HG03175 (cell line): ENCODE results near the gene FASTK.
"Not testable (repeated sequence)": the region's sequence is repeated elsewhere in the genome, so short reads cannot be mapped to it uniquely, and the experiment has no call there.

Source experiments
- ATAC-seq: cut with Tn5 transposase; IDR thresholded peaks from one replicate; pipeline ENCODE4 v1.9.1; 2021; ENCODE audit warnings: mild to moderate bottlenecking, moderate library complexity; ENCODE audit not compliant: unreplicated experiment

Gene FASTK

DNA sequence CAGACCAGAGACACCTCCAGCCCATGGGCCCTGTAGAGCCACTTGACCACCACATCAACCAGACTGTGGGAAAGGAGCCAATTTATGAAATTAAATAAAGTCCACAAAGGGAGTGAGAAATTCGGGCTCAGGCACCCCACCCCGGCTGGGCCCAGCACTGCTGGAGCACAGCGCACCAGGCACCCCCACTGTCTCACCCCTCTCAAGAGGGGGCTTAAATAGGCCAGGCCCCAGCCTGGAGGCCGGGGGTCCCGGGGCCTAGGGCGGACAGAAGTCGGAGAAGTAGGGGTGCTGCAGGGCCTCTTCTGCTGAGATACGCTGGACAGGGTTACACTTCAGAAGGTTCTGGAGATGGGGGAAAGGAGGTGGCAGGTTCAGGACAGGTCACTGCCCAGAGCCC is 26.9 kb downstream of the FASTK start:
- ATAC-seq: no peak

DNA sequence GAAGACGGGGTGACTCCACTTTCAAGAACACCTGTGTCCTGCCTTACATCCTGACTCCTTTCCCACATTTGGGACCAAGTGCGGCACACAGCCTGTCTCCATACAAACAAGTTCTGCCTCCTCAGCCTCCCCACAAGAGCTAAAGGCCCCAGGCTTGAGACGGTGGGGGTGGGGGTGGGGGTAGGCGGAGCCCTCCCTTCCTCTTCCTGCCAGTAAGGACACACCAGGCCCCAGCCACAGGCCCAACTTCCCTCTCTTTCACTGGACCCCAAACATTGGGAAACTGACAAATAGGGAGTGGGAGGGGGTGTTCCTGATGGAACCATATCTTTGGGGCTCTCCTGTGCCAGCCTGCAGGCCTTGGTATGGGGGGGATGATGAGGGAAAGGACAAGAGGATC is 27.5 kb downstream of the FASTK start:
- ATAC-seq: no peak

DNA sequence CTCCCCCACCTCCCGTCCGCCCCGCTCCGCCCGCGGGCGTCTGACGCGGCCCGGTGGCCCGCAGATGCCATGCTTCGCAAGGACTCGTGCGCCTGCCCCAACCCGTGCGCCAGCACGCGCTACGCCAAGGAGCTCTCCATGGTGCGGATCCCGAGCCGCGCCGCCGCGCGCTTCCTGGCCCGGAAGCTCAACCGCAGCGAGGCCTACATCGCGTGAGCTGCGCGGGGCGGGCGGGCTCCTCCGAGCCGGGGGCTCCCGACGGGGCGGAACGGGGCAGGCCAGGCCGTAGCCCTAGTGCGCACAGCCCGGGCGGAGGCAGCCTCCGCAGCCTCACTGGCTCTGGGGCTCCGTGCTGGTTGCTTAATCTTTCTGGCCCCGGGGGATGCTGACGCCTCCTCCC is 29.5 kb downstream of the FASTK start:
- no peak for ATAC-seq

DNA sequence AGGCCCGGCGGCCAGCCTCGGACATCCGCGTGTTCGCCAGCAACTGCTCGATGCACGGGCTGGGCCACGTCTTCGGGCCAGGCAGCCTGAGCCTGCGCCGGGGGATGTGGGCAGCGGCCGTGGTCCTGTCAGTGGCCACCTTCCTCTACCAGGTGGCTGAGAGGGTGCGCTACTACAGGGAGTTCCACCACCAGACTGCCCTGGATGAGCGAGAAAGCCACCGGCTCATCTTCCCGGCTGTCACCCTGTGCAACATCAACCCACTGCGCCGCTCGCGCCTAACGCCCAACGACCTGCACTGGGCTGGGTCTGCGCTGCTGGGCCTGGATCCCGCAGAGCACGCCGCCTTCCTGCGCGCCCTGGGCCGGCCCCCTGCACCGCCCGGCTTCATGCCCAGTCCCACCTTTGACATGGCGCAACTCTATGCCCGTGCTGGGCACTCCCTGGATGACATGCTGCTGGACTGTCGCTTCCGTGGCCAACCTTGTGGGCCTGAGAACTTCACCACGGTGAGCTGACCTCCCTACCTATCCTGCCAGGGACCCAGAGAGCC is 31.6 kb downstream of the FASTK start:
- ATAC-seq: no peak

DNA sequence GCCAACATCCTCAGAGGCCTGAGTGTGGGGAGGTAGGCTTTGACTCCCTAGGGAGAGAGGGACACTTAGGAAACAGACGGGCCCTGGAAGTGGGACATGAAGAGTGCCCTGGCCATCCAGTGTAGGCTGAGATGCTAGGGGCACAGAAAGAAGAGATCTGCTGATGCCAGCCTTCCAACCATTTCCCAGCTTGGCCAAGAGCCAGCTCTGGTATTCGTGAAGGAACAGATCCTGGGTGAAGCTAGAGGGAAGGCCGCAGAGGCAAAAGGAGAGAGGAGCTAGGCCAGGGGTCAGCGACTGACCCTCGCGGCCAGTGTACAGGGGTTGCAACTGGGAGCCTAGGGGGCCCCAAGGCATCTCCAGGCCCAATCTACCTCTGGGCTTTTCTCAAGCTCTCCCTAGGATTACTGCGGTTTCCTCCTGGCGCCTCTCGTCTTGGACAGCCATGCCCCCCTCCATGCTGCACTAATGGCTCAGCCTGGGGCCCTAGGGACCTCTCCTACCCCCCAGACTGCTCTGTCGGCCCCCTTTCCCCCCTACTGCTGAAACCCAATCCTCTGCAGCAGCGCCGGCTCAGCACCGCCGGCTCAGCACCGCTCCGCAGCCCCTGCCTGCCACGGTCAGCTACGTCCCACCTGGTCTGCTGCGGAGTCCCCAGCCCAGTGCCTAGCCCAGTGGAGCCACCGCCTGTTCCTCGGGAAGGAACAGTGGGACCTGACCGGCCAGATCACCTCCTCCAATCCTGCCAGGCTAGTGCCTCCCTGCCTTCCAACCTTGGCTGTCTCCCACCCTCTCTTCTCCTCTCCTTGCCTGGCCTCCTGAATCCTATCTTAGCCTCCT is 32.4 kb downstream of the FASTK start, which contains the start of gene ASIC3:
TSS of gene ASIC3 (plus strand) at position 556 of the 840 bp plus-strand sequence. CDS start 355 bp downstream, outside the sequence.
- no peak for ATAC-seq

DNA sequence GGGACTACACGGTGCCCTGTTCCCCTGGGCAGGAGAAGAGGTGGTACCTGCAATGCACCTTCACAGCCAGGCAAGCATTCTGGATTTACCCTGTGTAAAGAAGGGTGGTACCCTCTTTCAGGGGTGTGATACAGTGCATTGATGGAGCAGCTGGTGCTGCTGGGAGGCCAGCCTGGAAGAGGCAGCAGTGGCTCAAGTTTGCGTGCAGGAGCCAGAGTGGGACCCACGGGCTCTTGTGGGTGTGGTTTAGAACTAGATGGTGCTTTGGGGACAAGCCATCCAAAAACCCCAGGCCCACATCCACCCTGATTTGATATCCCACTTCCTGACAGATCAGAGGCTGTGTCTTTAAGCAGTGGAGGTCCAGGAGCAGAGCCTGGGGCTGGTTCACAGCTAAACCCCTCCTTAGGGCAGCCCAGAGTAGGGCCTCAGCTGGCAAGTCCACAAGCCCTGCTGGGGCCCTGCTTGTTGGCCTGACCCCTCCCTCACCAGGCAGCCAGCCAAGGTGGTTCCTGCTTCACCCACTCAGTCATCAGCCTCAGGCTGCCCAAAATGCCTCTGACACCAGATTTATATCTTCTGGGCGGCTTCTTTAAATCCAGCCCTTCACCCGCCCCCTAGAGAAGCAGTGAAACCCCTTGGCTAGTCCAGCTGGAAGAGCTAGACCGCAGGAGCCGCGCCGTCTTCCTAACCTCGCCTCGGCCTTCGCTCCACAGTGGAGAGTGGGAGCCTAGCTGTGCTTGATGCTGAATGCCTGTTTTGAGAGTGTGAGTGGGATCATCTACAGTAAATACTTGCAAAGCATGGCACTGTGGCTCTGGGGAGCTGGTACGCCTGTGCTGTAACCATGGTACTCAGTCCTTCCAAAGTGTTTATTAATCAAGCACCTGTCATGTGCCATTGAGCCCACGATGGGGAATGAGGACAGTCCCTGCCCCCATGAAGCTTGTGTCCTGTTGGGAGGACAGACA is 33.7 kb downstream of the FASTK start:
- no peak for ATAC-seq

DNA sequence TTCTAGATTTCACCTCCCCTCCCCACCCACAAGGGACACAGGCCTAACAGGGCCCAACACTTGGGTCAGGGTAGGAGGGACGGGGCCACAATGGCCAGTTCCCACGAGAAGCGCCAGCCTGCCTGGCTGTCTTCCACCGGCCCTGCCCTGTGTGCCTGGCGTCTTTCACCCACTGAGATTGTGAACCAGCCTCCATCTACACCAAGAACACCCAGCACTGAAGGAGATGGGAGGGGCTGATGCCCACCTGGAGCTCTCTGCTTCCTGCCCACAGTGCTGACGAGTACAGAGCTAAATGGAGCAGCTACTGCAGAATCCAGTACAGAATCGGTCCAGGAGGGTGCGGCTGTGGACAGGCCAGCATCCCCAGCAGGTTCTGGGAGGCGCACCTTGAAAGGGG is 34.6 kb downstream of the FASTK start:
- no peak for ATAC-seq

DNA sequence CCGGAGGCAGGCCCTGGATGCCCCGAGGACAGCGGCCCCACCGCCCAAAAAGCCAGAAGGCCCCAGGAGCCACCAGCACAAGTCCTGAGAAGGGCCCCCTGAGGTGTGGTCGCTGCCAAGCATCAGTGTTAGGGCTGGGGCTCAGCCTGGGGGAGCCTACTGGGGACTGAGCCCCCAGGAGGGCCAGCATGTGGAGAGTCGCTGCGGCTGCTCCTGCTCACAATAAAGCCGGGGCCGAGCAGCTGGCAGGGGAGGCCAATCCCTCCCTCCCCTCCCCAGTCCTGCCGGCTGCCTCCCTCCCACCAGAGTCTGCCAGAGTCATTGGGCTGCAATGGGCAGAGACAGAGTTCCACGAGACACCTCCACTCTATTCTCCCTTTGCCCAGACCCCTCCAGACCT is 35.3 kb downstream of the FASTK start:
- ATAC-seq: no peak

DNA sequence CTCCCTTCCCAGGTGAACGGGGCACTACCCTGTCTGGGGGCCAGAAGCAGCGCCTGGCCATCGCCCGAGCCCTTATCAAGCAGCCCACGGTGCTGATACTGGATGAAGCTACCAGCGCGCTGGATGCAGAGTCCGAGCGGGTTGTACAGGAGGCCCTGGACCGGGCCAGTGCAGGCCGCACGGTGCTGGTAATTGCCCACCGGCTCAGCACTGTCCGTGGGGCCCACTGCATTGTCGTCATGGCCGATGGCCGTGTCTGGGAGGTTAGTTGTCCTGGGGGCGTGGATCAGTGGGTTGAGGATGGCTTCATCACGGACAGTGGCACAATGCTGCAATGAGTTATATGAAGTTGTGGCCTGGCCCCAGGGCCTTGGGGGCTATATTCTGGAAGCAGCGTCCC is 36.6 kb downstream of the FASTK start:
- no peak for ATAC-seq

DNA sequence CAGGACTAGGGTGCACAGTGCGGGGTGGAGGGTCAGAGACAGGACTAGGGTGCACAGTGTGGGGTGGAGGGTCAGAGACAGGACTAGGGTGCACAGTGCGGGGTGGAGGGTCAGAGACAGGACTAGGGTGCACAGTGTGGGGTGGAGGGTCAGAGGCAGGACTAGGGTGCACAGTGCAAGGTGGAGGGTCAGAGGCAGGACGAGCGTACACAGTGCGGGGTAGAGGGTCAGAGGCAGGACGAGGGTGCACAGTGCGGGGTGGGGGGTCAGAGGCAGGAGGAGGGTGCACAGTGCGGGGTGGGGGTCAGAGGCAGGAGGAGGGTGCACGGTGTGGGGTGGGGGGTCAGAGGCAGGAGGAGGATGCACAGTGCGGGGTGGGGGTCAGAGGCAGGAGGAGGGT is 37.2 kb downstream of the FASTK start:
- ATAC-seq: not testable (repeated sequence)

DNA sequence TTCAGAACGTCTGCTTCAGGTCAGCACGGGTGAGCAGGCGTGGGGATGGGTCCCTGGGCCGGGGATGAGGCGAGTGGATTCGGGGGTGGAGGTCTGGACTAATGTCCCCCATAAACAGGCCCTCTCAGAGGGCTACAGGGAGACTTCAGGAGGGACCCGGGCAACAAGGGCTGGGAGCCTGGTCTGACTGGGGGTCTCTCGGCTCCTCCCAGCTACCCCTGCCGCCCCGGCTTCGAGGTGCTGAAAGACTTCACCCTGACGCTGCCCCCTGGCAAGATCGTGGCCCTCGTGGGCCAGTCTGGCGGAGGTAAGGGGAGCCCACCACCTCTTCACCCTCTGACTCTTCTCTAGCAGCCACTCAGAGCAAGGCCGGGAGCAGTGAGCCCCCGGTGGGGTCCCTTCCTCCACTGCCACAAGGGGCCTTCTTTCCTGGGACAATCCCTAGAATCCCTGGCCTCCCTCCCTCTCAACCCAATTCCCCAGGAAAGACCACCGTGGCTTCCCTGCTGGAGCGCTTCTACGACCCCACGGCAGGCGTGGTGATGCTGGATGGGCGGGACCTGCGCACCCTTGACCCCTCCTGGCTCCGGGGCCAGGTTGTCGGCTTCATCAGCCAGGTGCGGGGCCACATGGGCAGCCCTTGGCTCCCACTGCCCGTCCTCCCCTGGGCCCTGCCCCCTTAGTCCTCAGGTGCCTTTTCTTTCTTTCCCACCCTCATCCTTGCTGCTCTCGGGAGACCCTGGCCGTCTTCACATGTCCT is 39.8 kb downstream of the FASTK start:
- ATAC-seq: no peak

DNA sequence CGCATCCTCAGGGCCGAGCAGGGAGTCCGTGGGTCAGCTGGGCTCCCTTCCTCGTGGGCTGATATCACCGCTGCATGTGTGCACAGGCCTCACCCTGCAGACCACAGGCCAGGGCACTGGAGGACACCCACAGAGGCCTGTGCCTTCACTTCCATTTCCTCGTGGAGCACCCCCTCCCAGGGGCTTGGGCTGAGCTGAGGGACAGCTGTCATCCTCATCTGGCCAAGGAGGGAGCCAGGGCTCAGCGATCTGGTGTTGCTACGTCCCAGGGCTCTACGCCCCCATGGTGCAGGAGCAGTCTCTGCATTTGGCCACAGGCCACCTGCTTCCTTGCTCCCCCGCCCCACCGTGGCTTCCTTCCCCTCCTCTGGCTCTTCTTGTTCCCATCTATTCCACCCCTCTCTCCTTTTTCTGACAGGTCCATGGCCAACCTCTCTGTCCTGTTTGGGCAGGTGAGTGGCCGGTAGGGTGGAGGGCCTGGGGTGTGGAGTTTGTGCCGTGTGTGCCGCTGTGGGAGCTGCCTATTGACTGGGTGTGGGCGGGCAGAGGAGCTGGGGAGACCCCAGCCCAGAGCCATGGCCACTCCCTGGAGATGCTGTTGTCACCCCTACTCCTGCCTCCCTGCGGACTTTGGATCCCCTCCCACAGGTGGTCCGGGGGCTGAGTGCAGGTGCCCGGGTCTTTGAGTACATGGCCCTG is 40.6 kb downstream of the FASTK start:
- no peak for ATAC-seq

DNA sequence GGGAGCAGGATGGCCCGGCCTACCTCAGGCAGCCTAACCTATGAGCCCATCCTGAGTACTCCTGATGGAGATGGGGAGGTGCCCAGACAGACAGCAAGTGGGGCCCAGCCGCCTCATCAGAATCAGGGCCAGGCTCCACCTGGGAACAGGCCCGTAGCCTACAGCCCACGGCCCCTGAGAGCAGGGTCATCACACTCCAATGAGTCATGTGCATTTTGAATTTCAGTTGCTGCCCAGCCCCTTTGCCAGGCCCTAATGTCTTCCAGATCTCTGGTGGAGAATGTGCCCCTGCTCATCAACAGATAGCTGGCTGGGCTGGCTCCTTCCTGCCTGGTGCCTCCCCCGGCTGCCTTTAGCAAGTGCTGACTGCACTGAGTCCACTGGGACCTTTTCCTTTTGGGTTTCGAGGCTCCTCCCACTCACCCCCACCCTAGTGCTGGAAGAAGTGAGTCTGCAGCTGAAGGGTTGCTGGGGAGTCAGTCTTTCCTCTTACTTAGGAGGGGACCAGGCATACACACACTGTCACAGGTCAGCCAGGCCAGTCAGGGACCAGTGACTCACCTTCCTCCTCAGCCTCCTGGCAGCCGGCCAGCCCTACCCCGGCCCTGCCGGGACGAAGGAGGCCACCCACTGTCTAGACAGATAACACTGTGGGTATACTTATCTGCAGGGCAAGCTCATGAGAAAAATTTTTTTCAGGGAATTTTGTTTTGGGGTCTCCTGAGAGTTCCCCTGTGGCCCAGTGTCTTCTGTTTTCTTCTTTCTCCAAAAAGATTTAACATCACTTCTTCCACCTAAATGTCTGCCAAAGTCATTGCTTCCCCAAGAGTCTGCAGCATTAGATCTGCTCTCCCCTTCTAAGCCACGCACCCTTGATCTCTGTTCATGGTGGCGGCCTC is 41.4 kb downstream of the FASTK start:
- no peak for ATAC-seq

DNA sequence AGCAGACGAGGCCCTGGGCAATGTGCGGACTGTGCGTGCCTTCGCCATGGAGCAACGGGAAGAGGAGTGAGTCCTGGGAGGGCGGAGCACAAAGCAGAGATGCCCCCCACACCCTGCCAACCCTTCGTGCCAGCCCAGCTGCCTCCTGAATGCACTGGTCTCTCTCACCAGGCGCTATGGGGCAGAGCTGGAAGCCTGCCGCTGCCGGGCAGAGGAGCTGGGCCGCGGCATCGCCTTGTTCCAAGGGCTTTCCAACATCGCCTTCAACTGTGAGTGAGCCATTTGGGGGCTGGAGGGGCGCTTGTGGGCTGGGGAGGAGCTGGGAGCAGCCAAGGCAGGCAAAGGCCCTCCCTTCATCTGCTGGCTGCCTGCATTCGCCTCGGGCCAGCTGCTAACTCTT is 44.7 kb downstream of the FASTK start:
- no peak for ATAC-seq

DNA sequence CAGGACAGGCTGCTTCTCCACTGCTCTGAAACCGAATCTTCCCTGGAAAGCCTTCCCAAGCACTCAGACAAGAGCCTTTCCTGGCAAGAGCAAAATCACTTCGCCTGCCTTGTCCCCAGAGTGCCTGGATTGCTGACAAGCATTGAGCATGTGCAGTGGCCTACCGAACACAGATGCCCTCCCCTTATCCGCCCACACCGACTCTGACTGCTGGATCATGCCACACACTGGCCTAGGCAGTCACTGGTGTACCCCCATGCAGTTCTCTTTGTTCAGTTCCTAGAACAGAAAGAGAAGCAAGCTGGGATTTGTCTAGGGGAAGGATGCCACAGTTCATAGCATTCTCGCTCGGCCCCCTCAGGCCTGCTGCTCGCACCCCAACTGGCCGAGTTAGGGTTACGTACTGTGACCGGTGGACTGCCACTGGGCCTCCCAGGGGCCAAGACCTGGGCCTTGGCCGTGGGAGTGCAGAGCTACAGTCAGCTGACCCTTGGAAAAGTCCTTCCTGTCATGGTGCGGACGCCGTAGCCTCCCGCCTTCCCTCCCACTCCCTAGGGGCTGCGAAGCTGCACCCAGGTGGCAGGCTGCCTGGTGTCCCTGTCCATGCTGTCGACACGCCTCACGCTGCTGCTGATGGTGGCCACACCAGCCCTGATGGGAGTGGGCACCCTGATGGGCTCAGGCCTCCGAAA is 45.4 kb downstream of the FASTK start:
- no peak for ATAC-seq

DNA sequence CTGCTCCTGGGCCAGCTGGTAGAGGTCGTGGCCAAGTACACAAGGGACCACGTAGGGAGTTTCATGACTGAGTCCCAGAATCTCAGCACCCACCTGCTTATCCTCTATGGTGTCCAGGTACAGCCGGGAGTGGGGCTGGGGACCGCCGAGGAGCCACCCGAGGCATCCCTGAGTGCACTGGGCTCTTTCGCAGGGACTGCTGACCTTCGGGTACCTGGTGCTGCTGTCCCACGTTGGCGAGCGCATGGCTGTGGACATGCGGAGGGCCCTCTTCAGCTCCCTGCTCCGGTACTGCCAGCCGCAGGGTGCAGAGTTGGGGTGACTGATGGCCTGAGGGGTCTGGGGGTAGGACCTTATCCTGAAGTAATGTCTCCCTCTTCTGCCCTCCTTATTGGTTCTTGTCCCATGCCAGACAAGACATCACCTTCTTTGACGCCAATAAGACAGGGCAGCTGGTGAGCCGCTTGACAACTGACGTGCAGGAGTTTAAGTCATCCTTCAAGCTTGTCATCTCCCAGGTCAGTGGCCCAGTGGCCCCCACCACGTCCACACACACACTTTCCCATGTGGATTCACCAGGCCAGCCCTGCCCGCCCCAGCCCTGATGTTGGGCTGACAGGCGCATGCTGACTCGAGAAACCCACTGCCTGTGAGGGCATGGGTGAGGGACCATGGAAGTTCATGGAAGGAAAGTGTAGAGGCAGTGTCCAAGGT is 46.1 kb downstream of the FASTK start:
- ATAC-seq: no peak

DNA sequence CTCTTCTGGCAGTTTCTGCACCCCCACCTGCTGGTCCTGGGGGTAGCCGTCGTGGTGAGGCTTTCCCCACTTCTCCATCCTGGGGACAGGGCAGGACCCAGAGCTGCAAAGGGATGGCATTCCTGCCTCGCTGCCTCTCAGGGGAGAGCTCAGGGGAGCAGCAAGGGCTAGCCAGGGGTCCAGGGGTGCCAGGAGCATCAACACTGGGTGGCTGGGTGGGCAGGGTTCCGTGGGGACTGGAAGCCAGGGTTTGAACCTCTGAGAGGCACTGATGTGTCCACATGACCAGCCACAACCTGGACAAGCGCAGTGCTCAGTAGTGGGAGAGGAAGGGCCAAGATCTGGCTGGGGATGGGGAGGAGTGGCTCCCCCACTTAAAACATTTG is 46.8 kb downstream of the FASTK start:
- no peak for ATAC-seq
